Measurements from ENCODE around the gene USP35. TPM values are rescaled to one million over a fixed set of nuclear protein-coding genes. Genes with fewer than 3 reads are reported as not detected.

USP35 gene
- total and polyA plus RNA-seq, 2 donors (not counting 1 experiment from before 2014, with no cell fraction given) = 4.8 to 6.0 TPM

DNA sequence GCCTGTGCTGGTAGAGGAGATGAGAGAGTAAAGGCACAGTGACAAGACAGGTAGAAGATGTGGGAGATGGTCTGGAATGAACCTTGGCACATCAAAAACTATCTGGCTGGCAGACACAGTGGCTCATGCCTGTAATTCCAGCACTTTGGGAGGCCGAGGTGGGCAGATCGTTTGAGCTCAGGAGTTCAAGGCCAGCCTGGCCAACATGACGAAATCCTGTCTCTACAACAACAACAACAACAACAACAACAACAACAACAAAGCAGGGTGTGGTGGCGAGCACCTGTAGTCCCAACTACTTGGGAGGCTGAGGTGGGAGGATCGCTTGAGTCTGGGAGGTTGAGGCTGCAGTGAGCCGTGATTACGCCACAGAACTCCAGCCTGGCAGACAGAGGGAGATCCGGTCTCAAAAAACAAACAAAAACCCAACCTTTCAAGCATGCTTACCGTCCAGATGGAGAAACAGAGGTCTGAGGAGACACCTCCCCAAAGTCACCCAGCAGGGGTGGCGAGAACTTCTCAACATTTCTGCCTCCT, 12.0 kb upstream of the USP35 start:
- Mint-ChIP-seq H3K4me3 (no peak overlapping the region), H3K27me3 (no peaks in the 10 kb centered on the region), H3K9me3 (ENCODE audit: insufficient read depth) (peaks cover 12% of the 10 kb centered on the region), H3K27ac (no peak overlapping the region), H3K4me1 (no peaks in the 10 kb centered on the region)
- H3K79me2 ChIP-seq (ENCODE audit: control insufficient read depth, insufficient read depth, low read length) = no peaks in the 10 kb centered on the region
- H4K20me1 ChIP-seq (ENCODE audit: control insufficient read depth, insufficient read depth, low read length, poor library complexity, severe bottlenecking) = no peaks in the 10 kb centered on the region
- ChIA-PET CTCF (no interaction called here), POLR2A (no interaction called here)
- ATAC-seq (ENCODE audit: low read depth) = no peak
- H3K9me3 ChIP-seq (ENCODE audit: control extremely low read depth in 1 of 3, control insufficient read depth in 2 of 3, insufficient read depth in 1 of 3, low read length in 2 of 3) = peaks cover 0 to 2% (median 0%) of the 10 kb centered on the region in 3 donors
- no peak overlapping the region for H3K9ac ChIP-seq (ENCODE audit: low read length)
- no peak overlapping the region for H2AFZ ChIP-seq (ENCODE audit: insufficient read depth, low read depth, low read length, poor library complexity, severe bottlenecking)
- WGBS (ENCODE audit: insufficient coverage) = 100% methylated on average over 5 of the region's 10 CpGs
- no peak overlapping the region for H3K4me3 ChIP-seq (ENCODE audit: control extremely low read depth in 1 of 5, extremely low read depth in 1 of 5, insufficient read depth in 1 of 5, low read depth in 2 of 5, low read length in 4 of 5)
- TF ChIP-seq CTCF (IDR thresholded peaks at IDR 0.05) (no peak), EZH2 (IDR thresholded peaks at IDR 0.05; ENCODE audit: borderline replicate concordance, insufficient read depth, low read depth, low read length, poor library complexity, severe bottlenecking) (no peak)
- H3K27ac ChIP-seq (ENCODE audit: low read length in 2 of 2) = no peak overlapping the region
- no peaks in the 10 kb centered on the region for H3K27me3 ChIP-seq (replicated peaks in 1 of 4; ENCODE audit: control extremely low read depth in 1 of 4, control insufficient read depth in 3 of 4, insufficient read depth in 4 of 4, low read length in 3 of 4)
- H3K4me2 ChIP-seq (replicated peaks; ENCODE audit: low read depth, low read length, poor library complexity, severe bottlenecking) = no peak overlapping the region
- H3K4me1 ChIP-seq (ENCODE audit: control insufficient read depth in 2 of 2, insufficient read depth in 2 of 2, low read length in 2 of 2) = no peaks in the 10 kb centered on the region
- peaks cover 0 to 3% of the 10 kb centered on the region in 2 experiments for H3K36me3 ChIP-seq (replicated peaks in 1 of 2; ENCODE audit: control extremely low read depth in 1 of 2, control insufficient read depth in 1 of 2, extremely low read depth in 1 of 2, insufficient read depth in 2 of 2, low read length in 1 of 2)
- no peak for DNase-seq
- intact Hi-C loops (cut with micrococcal nuclease) = no loop called here

GRCh38 chr11:78177216-78177615, 11.5 kb upstream of the USP35 start:
- no peaks in the 10 kb centered on the region for H3K4me1 Mint-ChIP-seq
- Histone ChIP-seq H3K27ac (ENCODE audit: low read length in 2 of 2) (no peak overlapping the region), H3K4me3 (ENCODE audit: control extremely low read depth in 1 of 5, extremely low read depth in 1 of 5, insufficient read depth in 1 of 5, low read depth in 2 of 5, low read length in 4 of 5) (no peak overlapping the region), H3K36me3 (replicated peaks in 1 of 2; ENCODE audit: control extremely low read depth in 1 of 2, control insufficient read depth in 1 of 2, extremely low read depth in 1 of 2, insufficient read depth in 2 of 2, low read length in 1 of 2) (peaks cover 0 to 3% of the 10 kb centered on the region in 2 experiments), H4K20me1 (ENCODE audit: control insufficient read depth, insufficient read depth, low read length, poor library complexity, severe bottlenecking) (no peaks in the 10 kb centered on the region), H2AFZ (ENCODE audit: insufficient read depth, low read depth, low read length, poor library complexity, severe bottlenecking) (no peak overlapping the region), H3K4me2 (replicated peaks; ENCODE audit: low read depth, low read length, poor library complexity, severe bottlenecking) (no peak overlapping the region), H3K9me3 (ENCODE audit: control extremely low read depth in 1 of 3, control insufficient read depth in 2 of 3, insufficient read depth in 1 of 3, low read length in 2 of 3) (peaks cover 0 to 2% (median 0%) of the 10 kb centered on the region in 3 donors), H3K79me2 (ENCODE audit: control insufficient read depth, insufficient read depth, low read length) (no peaks in the 10 kb centered on the region), H3K4me1 (ENCODE audit: control insufficient read depth in 2 of 2, insufficient read depth in 2 of 2, low read length in 2 of 2) (no peaks in the 10 kb centered on the region), H3K27me3 (replicated peaks in 1 of 4; ENCODE audit: control extremely low read depth in 1 of 4, control insufficient read depth in 3 of 4, insufficient read depth in 4 of 4, low read length in 3 of 4) (no peaks in the 10 kb centered on the region), H3K9ac (ENCODE audit: low read length) (no peak overlapping the region)
- no peak overlapping the region for H3K4me3 Mint-ChIP-seq
- CTCF ChIA-PET = no interaction called here
- peaks cover 12% of the 10 kb centered on the region for H3K9me3 Mint-ChIP-seq (ENCODE audit: insufficient read depth)
- no peak for DNase-seq
- no peak for ATAC-seq (ENCODE audit: low read depth)
- POLR2A ChIA-PET = no interaction called here
- WGBS (ENCODE audit: insufficient coverage) = 94% methylated on average over 7 of the region's 7 CpGs
- intact Hi-C loops (cut with micrococcal nuclease) = no loop called here
- TF ChIP-seq CTCF (IDR thresholded peaks at IDR 0.05) (no peak), EZH2 (IDR thresholded peaks at IDR 0.05; ENCODE audit: borderline replicate concordance, insufficient read depth, low read depth, low read length, poor library complexity, severe bottlenecking) (no peak)
- H3K27ac Mint-ChIP-seq = no peak overlapping the region
- no peaks in the 10 kb centered on the region for H3K27me3 Mint-ChIP-seq
